Spleen (tissue), 11 donors: Measurements from ENCODE around the gene FLII. TPM values are rescaled to one million over a fixed set of nuclear protein-coding genes. Genes with fewer than 3 reads are reported as not detected.

ENCODE experiments used
- DNase-seq: peaks from one replicate; pipeline ENCODE4 v3.0.0-alpha.2; 2020
- H3K27ac ChIP-seq, 8 donors: fragments of 200-600 bp; sonication (generic) in 7 of 8; 1 replicate in 4 of 8; 2 replicates in 4 of 8; pipeline versions ENCODE4 v1.5.0 to v1.8.0; 2016 to 2021; ENCODE audit warnings: inconsistent platforms in 4 of 8, mild to moderate bottlenecking in 4 of 8, moderate library complexity in 1 of 8
- H3K27me3 ChIP-seq, 7 donors: fragments of 200-600 bp; sonication (generic) in 6 of 7; replicated peaks in 1 of 7; 1 replicate in 4 of 7; 2 replicates in 3 of 7; pipeline versions ENCODE4 v1.5.0 to v1.8.0; 2016 to 2021; ENCODE audit warnings: inconsistent platforms in 3 of 7, mild to moderate bottlenecking in 1 of 7
- H3K36me3 ChIP-seq, 6 donors: fragments of 200-600 bp; sonication (generic) in 5 of 6; 1 replicate in 4 of 6; 2 replicates in 2 of 6; pipeline versions ENCODE4 v1.5.0 to v1.8.0; 2016 to 2021; ENCODE audit warnings: inconsistent platforms in 2 of 6
- H3K4me1 ChIP-seq, 6 donors: fragments of 200-600 bp; sonication (generic) in 5 of 6; 1 replicate in 3 of 6; 2 replicates in 3 of 6; pipeline versions ENCODE4 v1.5.0 to v1.8.0; 2016 to 2021; ENCODE audit warnings: inconsistent platforms in 3 of 6
- H3K4me3 ChIP-seq, 8 donors: fragments of 200-600 bp; sonication (generic) in 7 of 8; 1 replicate in 4 of 8; 2 replicates in 4 of 8; pipeline versions ENCODE4 v1.5.0 to v1.8.0; 2016 to 2021; ENCODE audit warnings: inconsistent platforms in 4 of 8, mild to moderate bottlenecking in 4 of 8, moderate library complexity in 2 of 8
- H3K9me3 ChIP-seq, 8 donors: fragments of 200-600 bp; sonication (generic) in 7 of 8; 1 replicate in 4 of 8; 2 replicates in 4 of 8; pipeline versions ENCODE4 v1.5.0 to v1.8.0; 2016 to 2021; ENCODE audit warnings: inconsistent platforms in 4 of 8
- CTCF ChIP-seq, 11 experiments: fragments of 200-600 bp in 7 of 11; fragments of 450-650 bp in 4 of 11; sonication (generic) in 4 of 11; IDR thresholded peaks in 8 of 11; conservative IDR thresholded peaks in 3 of 11; 1 replicate in 7 of 11; 2 replicates in 4 of 11; pipeline versions ENCODE4 v1.4.0 to v1.8.0; 2016 to 2021; ENCODE audit warnings: antibody characterized with exemption in 11 of 11, inconsistent platforms in 4 of 11, mild to moderate bottlenecking in 1 of 11
- POLR2A ChIP-seq, 3 donors: fragments of 450-650 bp; IDR thresholded peaks; one replicate each; pipeline ENCODE4 v1.5.1; 2017; ENCODE audit warnings: antibody characterized with exemption in 3 of 3, mild to moderate bottlenecking in 1 of 3
- POLR2AphosphoS5 ChIP-seq, 3 donors: sonication (generic); formaldehyde crosslinking; IDR thresholded peaks; one replicate each; pipeline ENCODE4 v1.5.1; 2017; ENCODE audit warnings: antibody characterized with exemption in 3 of 3
- WGBS, 5 donors: extraction: QIAGEN DNeasy Blood & Tissue Kit in 3 of 5; methylation state at CpG; one replicate each; pipeline versions ENCODE4 v1.1.5 to v1.1.7; 2013 to 2018; 5-methylcytosine and 5-hydroxymethylcytosine counted together
- intact Hi-C: fragments of 100-400 bp; cut with DNase I; formaldehyde crosslinking; loops from one replicate; pipeline ENCODE4 v1.15.0; 2023; ENCODE audit warnings: low total_unique reads
- polyA plus RNA-seq, 3 donors: library from polyadenylated mRNA; stranded (reverse); fragments of 200-250 nt; gene quantifications; one replicate each; pipeline ENCODE4 v1.2.1, GENCODE V29; 2013
- total RNA-seq, 7 donors: library from RNA; depleted of rRNA in 3 of 7; stranded (reverse); fragments of >200 nt in 3 of 7; fragmentation: NEBNext Ultra II Directional in 4 of 7; extraction: Animal tissue kit (Norgen Biotek cat#: 25700) in 4 of 7; gene quantifications; one replicate each; pipeline versions ENCODE4 v1.1.0 to v1.2.1, GENCODE V29; 2016 to 2021
- donor health status: healthy with polysubstance abuse.
- donor health status: DM: no; HTN: no; CAD: no; lungs with moderate emphysema.
- donor health status: DM: no; HTN: no; CAD: no.
- donor health status: Bipolar disorder and iron deficiency.
- donor health status: healthy.
- donor health status: DM: no; HTN: no; CAD: no.
- donor health status: DM: yes; HTN: yes; CAD: no.

The FLII gene
- total and polyA plus RNA-seq, 10 donors: 143 to 346 (median 280) TPM

- WGBS, 5 donors: 91 to 100% (median 94%) methylated on average over 2 of the region's 2 CpGs
- no peaks in the 10 kb centered on the region for H3K27me3 ChIP-seq
- H3K36me3 ChIP-seq: peaks cover 0 to 36% (median 29%) of the 10 kb centered on the region in 6 donors
- H3K4me1 ChIP-seq: peaks cover 27 to 53% (median 45%) of the 10 kb centered on the region in 6 donors
- intact Hi-C loops: no loop called here
- H3K9me3 ChIP-seq: no peaks in the 10 kb centered on the region
- H3K27ac ChIP-seq: peak overlapping the region in 5 of 8 donors; percentile 44 to 98 (median 93)
- TF ChIP-seq POLR2A (IDR thresholded peaks at IDR 0.05): no peak
- TF ChIP-seq CTCF (IDR thresholded peaks at IDR 0.05 in 8 of 11, conservative IDR thresholded peaks at IDR 0.05 in 3 of 11): no peak
- no peak for TF ChIP-seq POLR2AphosphoS5 (IDR thresholded peaks at IDR 0.05)
- peak overlapping the region in 1 of 8 donors; percentile 81 for H3K4me3 ChIP-seq
- no peak for DNase-seq
Measured at GRCh38 chr17:18262111-18262510, 3.6 kb upstream of the FLII start.

GRCh38 chr17:18261659-18262058 lies 3.1 kb upstream of the FLII start:
- H3K4me1 ChIP-seq: peaks cover 31 to 58% (median 49%) of the 10 kb centered on the region in 6 donors
- no peaks in the 10 kb centered on the region for H3K9me3 ChIP-seq
- TF ChIP-seq CTCF (IDR thresholded peaks at IDR 0.05 in 8 of 11, conservative IDR thresholded peaks at IDR 0.05 in 3 of 11) (no peak), POLR2AphosphoS5 (IDR thresholded peaks at IDR 0.05) (no peak), POLR2A (IDR thresholded peaks at IDR 0.05) (no peak)
- H3K36me3 ChIP-seq: peaks cover 0 to 38% (median 29%) of the 10 kb centered on the region in 6 donors
- H3K27ac ChIP-seq: peak overlapping the region in 6 of 8 donors; percentile 90 to 98 (median 92)
- no peak for DNase-seq
- 88 to 95% (median 91%) methylated on average over 3 of the region's 3 CpGs for WGBS, 5 donors
- H3K4me3 ChIP-seq: peak overlapping the region in 7 of 8 donors; percentile 44 to 100 (median 81)
- no peaks in the 10 kb centered on the region for H3K27me3 ChIP-seq
- intact Hi-C loops: no loop called here

DNA sequence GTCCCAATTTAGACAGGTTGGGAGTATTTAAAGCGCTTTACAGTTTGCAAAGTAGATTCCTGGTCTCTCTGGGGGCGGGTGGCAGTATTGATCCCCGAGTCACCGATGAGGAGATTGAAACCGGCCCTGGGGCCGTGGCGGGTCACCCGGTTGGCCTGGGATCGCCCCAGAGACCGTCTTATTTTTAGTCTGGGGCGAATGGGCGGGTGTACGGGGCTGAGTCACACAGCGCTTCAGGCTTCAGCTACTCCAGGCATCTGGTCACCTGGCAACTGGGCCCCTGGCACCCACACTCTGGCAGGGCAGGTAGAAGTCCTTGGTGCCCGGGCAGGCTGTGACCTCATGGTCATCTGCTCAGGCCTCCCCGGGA lies 2.6 kb upstream of the FLII start:
- WGBS, 5 donors: 0 to 11% (median 3%) methylated on average over 13 to 16 of the region's 16 CpGs

More for the DNA sequence above, 2.6 kb upstream of the FLII start:
- H3K4me1 ChIP-seq: peaks cover 36 to 63% (median 54%) of the 10 kb centered on the region in 6 donors
- peak overlapping the region; percentile 57 to 98 (median 92) for H3K27ac ChIP-seq
- H3K4me3 ChIP-seq: peak overlapping the region; percentile 44 to 100 (median 80)
- intact Hi-C loops: no loop called here
- TF ChIP-seq CTCF (IDR thresholded peaks at IDR 0.05 in 8 of 11, conservative IDR thresholded peaks at IDR 0.05 in 3 of 11) (no peak), POLR2AphosphoS5 (IDR thresholded peaks at IDR 0.05) (no peak), POLR2A (IDR thresholded peaks at IDR 0.05) (no peak)
- DNase-seq: no peak
- no peaks in the 10 kb centered on the region for H3K27me3 ChIP-seq
- no peaks in the 10 kb centered on the region for H3K9me3 ChIP-seq
- H3K36me3 ChIP-seq: peaks cover 0 to 43% (median 34%) of the 10 kb centered on the region in 6 donors
